ENCODE data around the gene JAG2.

JAG2 gene

GRCh38 chr14:105185973-105186372 is 17.4 kb upstream of the JAG2 start:
- ChIA-PET CTCF (no interaction called here), POLR2A (ENCODE audit: low non-redundant PET) (interaction anchor here (0.6 kb wide), 1 partner anchor 115 kb away, joined by 3 read pairs; the partner anchor contains the start of gene BRF1)
- no peak for TF ChIP-seq CTCF (conservative IDR thresholded peaks at IDR 0.05; ENCODE audit: low read depth)
- DNase-seq (ENCODE audit: low spot score) = no peak
- no peak overlapping the region for H3K27ac ChIP-seq

GRCh38 chr14:105185001-105185400 is 16.4 kb upstream of the JAG2 start:
- no peak for TF ChIP-seq CTCF (conservative IDR thresholded peaks at IDR 0.05; ENCODE audit: low read depth)
- POLR2A ChIA-PET (ENCODE audit: low non-redundant PET) = no interaction called here
- no peak overlapping the region for H3K27ac ChIP-seq
- CTCF ChIA-PET = interaction anchor here (0.6 to 0.7 kb wide), 3 partner anchors 10 to 78 kb away, joined by 3 to 4 read pairs (median 3); no protein-coding TSS in a partner anchor
- DNase-seq (ENCODE audit: low spot score) = no peak

- no peak for TF ChIP-seq CTCF (conservative IDR thresholded peaks at IDR 0.05; ENCODE audit: low read depth)
- H3K27ac ChIP-seq = no peak overlapping the region; the same call in 1 of the 2 replicates
- no peak for DNase-seq (ENCODE audit: low spot score)
- ChIA-PET POLR2A (ENCODE audit: low non-redundant PET) (no interaction called here), CTCF (interaction anchor here (0.6 to 1.0 kb wide), 3 partner anchors 11 to 94 kb away, joined by 3 to 4 read pairs (median 3); no protein-coding TSS in a partner anchor)
Measured at GRCh38 chr14:105184461-105184860, 15.9 kb upstream of the JAG2 start.

DNA sequence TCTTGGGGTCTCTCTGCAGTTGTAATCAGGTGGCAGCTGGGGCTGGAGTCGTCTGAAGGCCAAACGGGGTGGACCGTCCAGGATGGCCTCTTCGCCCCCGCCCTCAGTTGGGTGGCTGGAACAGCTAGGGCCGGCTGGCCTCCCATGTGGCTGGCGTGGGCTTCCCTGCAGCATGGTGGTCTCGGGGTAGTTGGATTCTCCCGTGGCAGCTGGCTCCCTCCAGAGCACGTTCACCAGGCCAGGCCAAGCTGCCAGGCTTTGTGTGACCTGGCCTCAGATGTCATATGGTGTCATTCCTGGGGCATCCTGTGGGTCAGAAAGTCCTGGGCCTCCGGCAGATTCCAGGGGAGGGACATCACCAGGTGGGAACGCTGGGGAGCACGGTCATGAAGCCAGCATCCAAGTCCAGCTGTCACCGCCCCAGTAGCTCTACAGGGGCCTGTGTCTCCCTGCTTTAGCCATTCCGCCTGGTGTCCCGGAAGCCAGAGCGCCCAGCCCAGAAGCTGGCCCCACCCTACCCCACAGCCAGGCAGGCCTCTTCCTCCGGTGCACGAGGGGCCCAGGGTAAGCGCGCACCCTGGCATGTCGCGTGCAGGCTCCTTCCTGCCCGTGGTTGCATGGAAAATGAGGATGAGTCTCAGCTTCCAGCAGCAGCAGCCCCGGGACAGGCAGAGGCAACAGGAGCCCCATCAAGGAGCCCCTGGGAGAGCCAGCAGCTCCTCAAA is 13.9 kb upstream of the JAG2 start:
- H3K27ac ChIP-seq = peak overlapping the region; percentile 36
- no peak for TF ChIP-seq CTCF (conservative IDR thresholded peaks at IDR 0.05; ENCODE audit: low read depth)
- ChIA-PET POLR2A (ENCODE audit: low non-redundant PET) (no interaction called here), CTCF (interaction anchor here (0.6 to 3.1 kb wide), 6 partner anchors 11 to 176 kb away, joined by 3 to 15 read pairs (median 4); no protein-coding TSS in a partner anchor)
- no peak for DNase-seq (ENCODE audit: low spot score)

DNA sequence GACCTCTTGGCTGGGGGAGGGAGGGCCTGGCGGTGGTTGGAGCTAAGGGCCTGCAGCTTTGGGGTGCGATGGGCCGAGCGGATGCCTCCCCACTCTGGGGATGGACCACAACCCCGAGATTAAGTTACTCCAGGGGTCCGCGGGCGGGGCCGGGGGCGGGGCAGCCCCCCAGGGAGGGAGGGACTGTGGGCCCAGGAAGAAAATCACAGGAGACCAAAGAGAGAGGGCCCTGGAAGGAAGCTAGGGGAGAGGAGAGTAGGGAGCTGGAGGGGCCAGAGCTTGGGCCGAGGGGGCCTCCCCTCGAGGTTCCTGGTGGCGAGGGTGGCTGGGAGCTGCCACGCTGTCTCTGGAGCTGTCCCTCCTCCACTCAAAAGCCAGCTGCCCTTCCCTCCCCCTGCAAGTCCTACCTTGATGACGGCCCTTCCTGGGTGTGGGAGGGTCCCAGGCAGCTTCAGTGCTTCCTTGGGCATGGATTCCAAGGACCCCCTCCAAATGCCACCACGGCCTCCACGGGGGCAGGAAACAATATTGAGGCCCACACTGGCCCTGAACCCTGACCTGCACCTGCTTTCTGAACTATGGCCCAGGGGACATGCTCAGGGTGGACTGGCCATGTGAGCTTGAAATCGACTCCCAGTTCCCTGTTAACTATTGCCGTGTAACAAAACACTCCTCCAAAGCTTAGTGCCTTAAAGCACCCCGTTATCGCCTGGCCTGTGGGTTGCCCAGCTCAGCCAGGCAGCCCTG is 13.1 kb upstream of the JAG2 start:
- H3K27ac ChIP-seq = no peak overlapping the region; the same call in 1 of the 2 replicates
- no peak for TF ChIP-seq CTCF (conservative IDR thresholded peaks at IDR 0.05; ENCODE audit: low read depth)
- ChIA-PET CTCF (interaction anchor here (0.6 to 3.1 kb wide), 5 partner anchors 12 to 162 kb away, joined by 3 to 15 read pairs (median 5); no protein-coding TSS in a partner anchor), POLR2A (ENCODE audit: low non-redundant PET) (no interaction called here)
- DNase-seq (ENCODE audit: low spot score) = no peak

Data from RWPE1 (cell line).